GM12865 (cell line): Measurements from ENCODE around the gene GAN.

Source experiments
- DNase-seq: peaks from one replicate; pipeline ENCODE4 v3.0.0; 2010; ENCODE audit warnings: low read depth
- H3K4me3 ChIP-seq: 2 replicates; pipeline ENCODE4 v1.5.1; 2011; ENCODE audit warnings: mild to moderate bottlenecking, low read depth, low read length, control low read depth
- CTCF ChIP-seq: IDR thresholded peaks from 2 replicates; pipeline ENCODE4 v1.5.1; 2011; ENCODE audit warnings: low read length, control low read depth, low read depth, inconsistent platforms; ENCODE audit not compliant: insufficient read depth; ENCODE audit errors: missing control alignments

The GAN gene

DNA sequence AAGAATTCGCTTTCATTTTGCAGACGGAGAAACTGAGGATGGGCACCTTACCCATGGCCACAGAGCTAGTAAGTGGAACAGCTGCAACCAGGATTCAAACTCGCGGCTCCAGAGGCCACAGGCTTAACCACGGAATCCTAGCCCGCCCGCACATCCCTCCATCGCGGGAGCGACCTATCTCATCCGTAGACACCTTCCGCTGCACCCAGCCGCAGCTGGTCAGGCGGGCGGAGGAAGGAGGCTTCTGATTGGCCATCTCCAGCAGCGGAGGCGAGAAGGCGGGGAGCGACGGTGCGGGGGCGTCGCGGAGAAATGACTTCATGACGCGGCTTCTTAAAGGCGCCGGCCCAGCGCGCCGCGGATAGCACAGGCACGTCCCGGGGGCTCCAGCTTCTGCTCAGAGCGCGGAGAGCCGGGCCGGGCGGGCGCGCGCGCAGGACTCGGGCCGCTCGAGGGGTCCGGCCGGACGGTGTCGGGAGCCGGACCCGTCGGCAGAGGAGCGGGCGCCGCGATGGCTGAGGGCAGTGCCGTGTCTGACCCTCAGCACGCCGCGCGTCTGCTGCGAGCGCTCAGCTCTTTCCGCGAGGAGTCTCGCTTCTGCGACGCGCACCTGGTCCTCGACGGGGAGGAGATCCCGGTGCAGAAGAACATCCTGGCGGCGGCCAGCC, at the start of gene GAN:
Gene GAN (plus strand): TSS at position 360 of the 668 bp plus-strand sequence. CDS start 152 bp downstream, at position 512.
- no peak for TF ChIP-seq CTCF
- H3K4me3 ChIP-seq: peak within 1 kb of the TSS; percentile 100
- peak; percentile 97 for DNase-seq

DNA sequence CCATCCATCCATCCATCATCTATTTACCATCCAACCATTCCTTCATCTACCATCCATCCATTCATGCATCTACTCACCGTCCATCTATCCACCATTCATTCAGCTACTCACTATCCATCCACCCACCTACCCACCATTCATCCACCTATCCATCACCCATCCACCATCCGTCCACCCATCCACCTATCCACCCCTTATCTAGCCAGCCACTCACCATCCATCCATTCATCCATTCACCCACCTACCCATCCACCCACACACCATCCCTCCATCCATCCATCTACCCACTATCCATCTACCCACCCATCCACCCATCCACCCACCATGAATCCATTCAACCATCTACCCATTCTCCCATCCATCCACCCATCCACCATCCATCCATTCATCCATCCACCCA, 49.7 kb upstream of the GAN start:
- no peak for TF ChIP-seq CTCF
- DNase-seq: no peak
- no peak overlapping the region for H3K4me3 ChIP-seq

GRCh38 chr16:81265658-81266451, 48.9 kb upstream of the GAN start:
- TF ChIP-seq CTCF: no peak
- no peak for DNase-seq
- H3K4me3 ChIP-seq: no peak overlapping the region

DNA sequence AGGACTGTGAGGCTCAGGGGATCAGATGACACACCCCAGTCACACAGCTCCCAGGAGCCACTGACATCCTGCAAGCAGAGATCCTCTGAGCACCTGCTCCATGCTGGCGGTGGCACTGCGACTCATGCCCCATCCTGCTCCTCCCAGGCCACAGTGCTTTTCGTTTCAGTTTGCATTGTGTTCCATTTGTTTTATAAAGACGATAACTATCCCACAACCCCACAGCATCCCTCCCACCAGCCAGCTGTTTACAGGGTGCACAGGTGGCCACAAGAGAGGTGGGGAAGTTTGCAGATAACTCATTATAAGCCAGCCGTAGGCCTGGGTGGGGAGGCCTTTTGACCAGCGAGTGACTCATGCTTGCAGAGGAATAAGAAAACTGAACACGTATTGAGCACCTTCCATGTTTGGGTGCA, 48.1 kb upstream of the GAN start:
- no peak overlapping the region for H3K4me3 ChIP-seq
- DNase-seq: peak; percentile 1
- no peak for TF ChIP-seq CTCF

GRCh38 chr16:81268509-81268908, 46.3 kb upstream of the GAN start:
- no peak for TF ChIP-seq CTCF
- DNase-seq: no peak
- no peak overlapping the region for H3K4me3 ChIP-seq

DNA sequence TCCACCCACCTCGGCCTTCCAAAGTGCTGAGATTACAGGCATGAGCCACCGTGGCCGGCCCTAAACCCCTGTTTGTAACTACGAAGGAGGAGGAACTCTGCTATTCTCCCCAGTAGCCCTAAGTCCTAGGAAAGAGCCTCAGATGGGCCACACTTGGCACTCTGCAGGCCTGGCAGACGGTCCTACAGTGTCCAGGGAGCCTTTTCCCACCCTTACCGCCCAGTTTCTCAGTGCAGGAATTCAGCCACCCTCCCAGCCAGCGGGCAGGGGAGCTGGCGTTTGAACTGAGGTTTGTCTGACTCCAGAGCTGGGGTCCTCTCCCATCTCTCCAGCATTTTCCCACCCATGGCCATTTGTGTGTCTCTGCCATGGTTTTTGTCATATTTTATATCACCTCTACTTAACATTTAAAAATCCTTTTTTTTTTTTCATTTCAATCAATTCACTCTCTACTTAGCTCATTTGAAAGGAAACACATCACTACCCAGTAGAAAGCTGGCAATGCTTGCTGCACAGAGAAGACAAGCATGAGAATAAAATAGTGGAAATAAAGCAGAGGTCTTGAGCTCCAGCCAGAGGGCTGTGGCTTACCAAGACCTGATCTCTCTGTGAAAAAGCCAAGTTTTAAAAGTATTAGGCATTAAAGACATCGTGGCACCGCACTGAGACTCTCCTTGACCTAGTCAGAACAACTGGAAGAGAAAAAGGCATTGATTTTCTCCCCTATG, 41.4 kb upstream of the GAN start:
- no peak for DNase-seq
- no peak overlapping the region for H3K4me3 ChIP-seq
- TF ChIP-seq CTCF: no peak
